A549 (cell line): ENCODE results near the gene FXN.

Source experiments
- BHLHE40 ChIP-seq: IDR thresholded peaks from 2 replicates; pipeline ENCODE4 v1.6.1; 2012; ENCODE audit warnings: low read depth, low read length, inconsistent platforms
- CBX8 ChIP-seq: fragments of 200-600 bp; sonication (generic); IDR thresholded peaks from 2 replicates; pipeline ENCODE4 v1.6.1; 2016
- CEBPB ChIP-seq, 2 experiments: fragments of >200 bp in 1 of 2; sonication (Bioruptor Twin) in 1 of 2; formaldehyde crosslinking in 1 of 2; IDR thresholded peaks; 2 replicates each; pipeline ENCODE4 v1.6.1; 2012 to 2016
- CHD4 ChIP-seq: fragments of 200-600 bp; sonication (generic); IDR thresholded peaks from 2 replicates; pipeline ENCODE4 v1.6.1; 2016; ENCODE audit warnings: antibody characterized with exemption, mild to moderate bottlenecking, borderline replicate concordance
- CTCF ChIP-seq: fragments of >200 bp; sonication (Bioruptor Twin); formaldehyde crosslinking; IDR thresholded peaks from 3 replicates; pipeline ENCODE4 v1.5.1; 2016
- EHMT2 ChIP-seq: fragments of 200-600 bp; sonication (generic); IDR thresholded peaks from 2 replicates; pipeline ENCODE4 v1.6.1; 2016; ENCODE audit warnings: antibody characterized with exemption, low read depth, mild to moderate bottlenecking, moderate library complexity
- EP300 ChIP-seq, 2 experiments: fragments of >200 bp; sonication (Bioruptor Twin); formaldehyde crosslinking; IDR thresholded peaks; 2 replicates in 1 of 2; 3 replicates in 1 of 2; pipeline ENCODE4 v1.6.1; 2016 to 2017
- GATA3 ChIP-seq: IDR thresholded peaks from 2 replicates; pipeline ENCODE4 v1.6.1; 2012; ENCODE audit warnings: borderline replicate concordance
- PHF8 ChIP-seq: fragments of 200-600 bp; sonication (generic); IDR thresholded peaks from 2 replicates; pipeline ENCODE4 v1.6.1; 2016; ENCODE audit warnings: low read depth, mild to moderate bottlenecking, antibody characterized with exemption, moderate library complexity, borderline replicate concordance
- POLR2A ChIP-seq: IDR thresholded peaks from 2 replicates; pipeline ENCODE4 v1.6.1; 2012; ENCODE audit warnings: mild to moderate bottlenecking, low read length
- RAD21 ChIP-seq, 2 experiments: fragments of >200 bp in 1 of 2; sonication (Bioruptor Twin) in 1 of 2; formaldehyde crosslinking in 1 of 2; IDR thresholded peaks in 1 of 2; conservative IDR thresholded peaks in 1 of 2; 2 replicates in 1 of 2; 3 replicates in 1 of 2; pipeline ENCODE4 v1.6.1; 2012 to 2018; ENCODE audit warnings: inconsistent platforms in 1 of 2
- REST ChIP-seq: fragments of 200-600 bp; sonication (generic); IDR thresholded peaks from 2 replicates; pipeline ENCODE4 v1.6.1; 2016; ENCODE audit warnings: antibody characterized with exemption, mild to moderate bottlenecking, moderate library complexity
- ZNF302 ChIP-seq: fragments of 250-450 bp; sonication (Bioruptor Pico); IDR thresholded peaks from 2 replicates; pipeline ENCODE4 v1.9.0; 2021; ENCODE audit warnings: inconsistent platforms, mild to moderate bottlenecking, moderate library complexity
- TF ChIP-seq, protein P1 (sequence below): fragments of 150-350 bp; IDR thresholded peaks from 2 replicates; pipeline ENCODE4 v1.6.1; 2014; ENCODE audit warnings: low read depth, mild to moderate bottlenecking, low read length

DNA sequence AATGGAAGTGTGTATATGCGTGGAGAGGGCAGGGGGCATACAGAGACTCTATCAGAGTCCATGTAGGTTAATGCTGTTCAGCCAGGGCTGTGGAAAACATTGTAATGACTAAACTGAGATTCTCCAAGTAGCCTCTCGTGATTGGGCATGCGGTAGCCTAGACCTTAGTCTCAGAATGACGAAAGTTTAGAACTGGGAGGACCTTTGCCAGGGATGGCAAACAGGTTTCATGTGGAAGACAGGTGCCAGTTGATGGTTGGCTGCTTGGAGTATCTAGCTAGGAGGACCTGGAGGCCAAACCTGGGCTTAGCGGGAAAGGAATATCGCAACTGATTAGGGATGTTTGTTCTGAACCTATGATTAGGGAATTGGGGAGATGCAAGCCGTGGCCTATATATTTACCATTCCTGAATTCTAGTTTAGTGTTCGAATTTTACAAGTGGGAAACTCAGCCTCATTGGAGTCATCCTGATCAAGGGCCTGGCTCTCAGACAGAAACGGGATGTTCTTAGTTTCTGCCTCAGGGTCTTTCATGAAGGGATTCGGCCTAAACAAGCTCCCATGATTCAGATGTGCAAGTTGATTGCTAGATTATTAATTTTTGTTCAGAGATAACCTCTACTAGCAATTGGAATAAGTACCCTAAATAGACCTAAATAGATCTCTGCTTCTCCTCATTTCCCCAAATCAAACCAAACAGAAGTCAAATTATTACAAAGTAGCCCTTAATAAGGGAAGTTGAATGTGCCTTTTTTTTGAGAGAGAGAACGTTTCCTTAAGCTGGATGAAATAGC lies 111.7 kb downstream of the FXN start:
- TF ChIP-seq CTCF, result no peak
- TF ChIP-seq POLR2A, result no peak
- no peak for TF ChIP-seq REST
- no peak for TF ChIP-seq ZNF302 (CRISPR knock-in tag)
- no peak for TF ChIP-seq CHD4
- TF ChIP-seq CEBPB (IDR thresholded peaks at IDR 0.05), result no peak
- no peak for TF ChIP-seq EHMT2
- TF ChIP-seq EP300 (IDR thresholded peaks at IDR 0.05), result no peak
- TF ChIP-seq BHLHE40, result no peak
- TF ChIP-seq CBX8, result no peak
- no peak for TF ChIP-seq RAD21 (conservative IDR thresholded peaks at IDR 0.05 in 1 of 2, IDR thresholded peaks at IDR 0.05 in 1 of 2)
- TF ChIP-seq, protein P1, sequence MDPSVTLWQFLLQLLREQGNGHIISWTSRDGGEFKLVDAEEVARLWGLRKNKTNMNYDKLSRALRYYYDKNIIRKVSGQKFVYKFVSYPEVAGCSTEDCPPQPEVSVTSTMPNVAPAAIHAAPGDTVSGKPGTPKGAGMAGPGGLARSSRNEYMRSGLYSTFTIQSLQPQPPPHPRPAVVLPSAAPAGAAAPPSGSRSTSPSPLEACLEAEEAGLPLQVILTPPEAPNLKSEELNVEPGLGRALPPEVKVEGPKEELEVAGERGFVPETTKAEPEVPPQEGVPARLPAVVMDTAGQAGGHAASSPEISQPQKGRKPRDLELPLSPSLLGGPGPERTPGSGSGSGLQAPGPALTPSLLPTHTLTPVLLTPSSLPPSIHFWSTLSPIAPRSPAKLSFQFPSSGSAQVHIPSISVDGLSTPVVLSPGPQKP, result no peak
- no peak for TF ChIP-seq GATA3
- no peak for TF ChIP-seq PHF8
